H9 (cell line): Measurements from ENCODE around the gene KRTAP5-1. TPM values are rescaled to one million over a fixed set of nuclear protein-coding genes. Genes with fewer than 3 reads are reported as not detected.

Experiments
- DNase-seq: peaks from one replicate; pipeline ENCODE4 v3.0.0-alpha.2; 2017
- H2AFZ ChIP-seq: one replicate; pipeline ENCODE4 v1.6.1; 2013; ENCODE audit warnings: mild to moderate bottlenecking, low read length, control low read depth, moderate library complexity
- H2AK5ac ChIP-seq: 2 replicates; pipeline ENCODE4 v1.6.1; 2013; ENCODE audit warnings: low read length, control low read depth, mixed read lengths; ENCODE audit not compliant: insufficient read length
- H2BK120ac ChIP-seq: one replicate; pipeline ENCODE4 v1.6.1; 2013; ENCODE audit warnings: low read depth, mild to moderate bottlenecking, low read length, control low read depth, inconsistent platforms; ENCODE audit not compliant: poor library complexity, severe bottlenecking
- H2BK12ac ChIP-seq: 2 replicates; pipeline ENCODE4 v1.6.1; 2013; ENCODE audit warnings: low read length, control low read depth, mixed read lengths, low read depth; ENCODE audit not compliant: insufficient read length
- H2BK15ac ChIP-seq: 2 replicates; pipeline ENCODE4 v1.6.1; 2013; ENCODE audit warnings: low read depth, low read length, control low read depth
- H2BK20ac ChIP-seq: one replicate; pipeline ENCODE4 v1.6.1; 2013; ENCODE audit warnings: low read depth, mild to moderate bottlenecking, low read length, control low read depth, inconsistent platforms; ENCODE audit not compliant: poor library complexity, severe bottlenecking
- H2BK5ac ChIP-seq: 2 replicates; pipeline ENCODE4 v1.6.1; 2013; ENCODE audit warnings: low read length, control low read depth, mixed read lengths; ENCODE audit not compliant: insufficient read length
- H3K14ac ChIP-seq: 2 replicates; pipeline ENCODE4 v1.6.1; 2013; ENCODE audit warnings: low read length, control low read depth; ENCODE audit not compliant: insufficient read depth
- H3K18ac ChIP-seq: 2 replicates; pipeline ENCODE4 v1.6.1; 2013; ENCODE audit warnings: low read depth, mild to moderate bottlenecking, mixed read lengths, low read length, control low read depth; ENCODE audit not compliant: insufficient read length
- H3K23ac ChIP-seq: 2 replicates; pipeline ENCODE4 v1.6.1; 2013; ENCODE audit warnings: low read length, control low read depth, mixed read lengths, low read depth; ENCODE audit not compliant: insufficient read length
- H3K23me2 ChIP-seq: 2 replicates; pipeline ENCODE4 v1.6.1; 2013; ENCODE audit warnings: low read depth, mild to moderate bottlenecking, mixed read lengths, low read length, control low read depth; ENCODE audit not compliant: insufficient read length, poor library complexity, severe bottlenecking
- H3K27ac ChIP-seq: 2 replicates; pipeline ENCODE4 v1.5.1; 2013; ENCODE audit warnings: low read length, control low read depth, mixed read lengths, low read depth; ENCODE audit not compliant: insufficient read length
- H3K27me3 ChIP-seq: 2 replicates; pipeline ENCODE4 v1.6.1; 2013; ENCODE audit warnings: low read length, control low read depth, inconsistent platforms; ENCODE audit not compliant: insufficient read depth
- H3K4ac ChIP-seq: 2 replicates; pipeline ENCODE4 v1.6.1; 2013; ENCODE audit warnings: low read depth, mild to moderate bottlenecking, control low read depth, inconsistent platforms, low read length, moderate library complexity
- H3K4me1 ChIP-seq: 2 replicates; pipeline ENCODE4 v1.6.1; 2013; ENCODE audit warnings: low read length, control low read depth, inconsistent platforms; ENCODE audit not compliant: insufficient read depth
- H3K4me2 ChIP-seq: 2 replicates; pipeline ENCODE4 v1.6.1; 2013; ENCODE audit warnings: low read length, control low read depth, mixed read lengths; ENCODE audit not compliant: insufficient read length, insufficient read depth
- H3K56ac ChIP-seq: 2 replicates; pipeline ENCODE4 v1.6.1; 2013; ENCODE audit warnings: low read depth, mild to moderate bottlenecking, mixed read lengths, low read length, control low read depth; ENCODE audit not compliant: insufficient read length
- H3K79me1 ChIP-seq: 2 replicates; pipeline ENCODE4 v1.6.1; 2013; ENCODE audit warnings: low read depth, mild to moderate bottlenecking, moderate library complexity, low read length, control low read depth, inconsistent platforms; ENCODE audit not compliant: insufficient read depth, poor library complexity, severe bottlenecking
- H3K79me2 ChIP-seq: 2 replicates; pipeline ENCODE4 v1.6.1; 2013; ENCODE audit warnings: low read length, control low read depth, inconsistent platforms; ENCODE audit not compliant: insufficient read depth
- H3K9ac ChIP-seq: 2 replicates; pipeline ENCODE4 v1.6.1; 2013; ENCODE audit warnings: low read length, control low read depth, mixed read lengths; ENCODE audit not compliant: insufficient read length; ENCODE audit errors: extremely low read depth
- H3K9me3 ChIP-seq: one replicate; pipeline ENCODE4 v1.6.1; 2013; ENCODE audit warnings: low read depth, low read length, inconsistent platforms; ENCODE audit not compliant: control insufficient read depth
- H3T11ph ChIP-seq: one replicate; pipeline ENCODE4 v1.6.1; 2013; ENCODE audit warnings: mild to moderate bottlenecking, low read length, control low read depth, inconsistent platforms
- H4K20me1 ChIP-seq: one replicate; pipeline ENCODE4 v1.6.1; 2013; ENCODE audit not compliant: control insufficient read depth, insufficient read length, insufficient read depth
- H4K5ac ChIP-seq: 2 replicates; pipeline ENCODE4 v1.6.1; 2013; ENCODE audit warnings: low read depth, mild to moderate bottlenecking, mixed read lengths, low read length, control low read depth; ENCODE audit not compliant: insufficient read length
- H4K8ac ChIP-seq: replicated peaks from 2 replicates; pipeline ENCODE4 v1.6.1; 2013; ENCODE audit warnings: low read length, control low read depth, mixed read lengths, low read depth; ENCODE audit not compliant: insufficient read length
- H4K91ac ChIP-seq: 2 replicates; pipeline ENCODE4 v1.6.1; 2013; ENCODE audit warnings: low read depth, mild to moderate bottlenecking, moderate library complexity, mixed read lengths, low read length, control low read depth; ENCODE audit not compliant: insufficient read length
- H3K27ac Mint-ChIP-seq, 3 experiments: 2 replicates in 2 of 3; 3 replicates in 1 of 3; pipeline ENCODE4 v1.8.0; 2020 to 2021; ENCODE audit warnings: mixed read lengths in 3 of 3, mild to moderate bottlenecking in 1 of 3, moderate library complexity in 1 of 3
- H3K27me3 Mint-ChIP-seq: 2 replicates; pipeline ENCODE4 v1.8.0; 2021; ENCODE audit warnings: low read depth, mild to moderate bottlenecking, moderate library complexity, mixed read lengths
- H3K36me3 Mint-ChIP-seq, 3 experiments: 2 replicates in 2 of 3; 3 replicates in 1 of 3; pipeline ENCODE4 v1.8.0; 2020 to 2021; ENCODE audit warnings: low read depth in 3 of 3, mixed read lengths in 3 of 3; ENCODE audit not compliant: insufficient read depth in 1 of 3
- H3K4me1 Mint-ChIP-seq, 2 experiments: 2 replicates each; pipeline ENCODE4 v1.8.0; 2020; ENCODE audit warnings: mixed read lengths in 2 of 2
- H3K4me3 Mint-ChIP-seq, 2 experiments: 2 replicates in 1 of 2; 3 replicates in 1 of 2; pipeline ENCODE4 v1.8.0; 2020 to 2021; ENCODE audit warnings: mild to moderate bottlenecking in 2 of 2, mixed read lengths in 2 of 2, moderate library complexity in 1 of 2
- H3K9me3 Mint-ChIP-seq, 2 experiments: 2 replicates in 1 of 2; 3 replicates in 1 of 2; pipeline ENCODE4 v1.8.0; 2020; ENCODE audit warnings: mild to moderate bottlenecking in 2 of 2, mixed read lengths in 2 of 2, moderate library complexity in 1 of 2
- WGBS: extraction: QIAGEN DNeasy Blood & Tissue Kit; methylation state at CpG from one replicate; pipeline ENCODE4 v1.1.7; 2013; ENCODE audit warnings: missing lambda C conversion rate, low lambda C conversion rate, mixed read lengths; ENCODE audit not compliant: insufficient read length; ENCODE audit errors: extremely low coverage; 5-methylcytosine and 5-hydroxymethylcytosine counted together
- total RNA-seq: library from RNA; stranded (reverse); gene quantifications from 2 replicates; pipeline ENCODE4 v1.2.1, GENCODE V29; 2021
- TF ChIP-seq, protein P1 (sequence below): fragments of 200-600 bp; sonication (generic); conservative IDR thresholded peaks from 3 replicates; pipeline ENCODE4 v1.8.0; 2021; ENCODE audit warnings: antibody characterized with exemption, mild to moderate bottlenecking

Gene KRTAP5-1
- total RNA-seq, 1 experiment from 2014 or later, result not detected

DNA sequence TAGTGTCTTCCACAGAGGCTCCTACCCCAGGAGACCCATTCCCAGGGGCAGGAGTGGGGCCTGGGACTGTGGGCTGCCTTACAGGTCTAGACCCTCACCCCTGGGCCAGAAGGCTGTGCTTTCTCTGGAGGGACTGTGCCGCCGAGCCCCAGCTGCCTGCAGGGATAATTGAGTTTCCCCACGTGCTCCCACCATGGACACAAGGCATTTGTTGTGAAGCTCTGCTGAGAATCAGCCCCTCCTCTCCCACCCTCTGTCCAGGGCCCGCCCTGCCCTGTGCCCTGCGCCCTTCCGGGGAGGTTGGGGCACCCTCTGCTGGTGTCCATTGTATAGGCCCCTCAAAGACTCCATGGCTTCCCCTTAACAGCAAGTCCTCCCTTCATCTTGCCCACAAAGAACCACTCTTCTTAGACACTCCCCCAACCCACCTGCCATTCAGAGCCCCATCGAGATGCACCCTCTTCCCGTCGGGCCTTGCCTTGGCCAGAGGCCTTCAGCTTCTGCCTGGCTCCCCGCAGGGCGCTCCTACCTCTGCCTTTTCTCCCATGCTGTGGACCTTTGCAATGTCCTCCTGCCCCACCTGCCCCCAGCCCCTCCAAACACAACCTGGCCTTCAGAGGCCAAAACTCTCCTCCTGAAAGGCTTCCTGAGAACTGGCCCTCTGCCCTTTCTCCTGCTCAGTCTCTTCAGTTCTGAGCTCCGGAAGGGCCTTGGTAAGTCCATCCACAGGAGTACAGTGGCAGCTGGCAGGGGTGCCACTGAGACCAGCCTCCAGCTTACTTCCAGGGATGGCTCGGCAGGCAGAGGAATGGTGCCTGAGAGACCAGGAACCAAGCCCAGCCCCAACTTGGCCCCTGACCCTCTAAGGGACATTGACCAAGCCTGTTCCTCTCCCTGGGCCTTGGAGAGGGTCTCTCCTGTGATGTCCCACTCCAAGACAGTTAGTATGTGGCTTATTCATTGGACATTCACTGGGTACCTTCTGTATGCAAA, 35.4 kb downstream of the KRTAP5-1 start:
- H3K9me3 ChIP-seq, result no peaks in the 10 kb centered on the region
- no peak overlapping the region for H3K4me2 ChIP-seq
- Mint-ChIP-seq H3K4me3 (no peak overlapping the region; a peak in 1 of 5 replicates), H3K27me3 (peaks cover 73% of the 10 kb centered on the region), H3K4me1 (peaks cover 14 to 36% of the 10 kb centered on the region in 2 experiments), H3K9me3 (no peaks in the 10 kb centered on the region), H3K36me3 (no peaks in the 10 kb centered on the region), H3K27ac (no peak overlapping the region)
- H3K79me1 ChIP-seq, result no peaks in the 10 kb centered on the region
- no peaks in the 10 kb centered on the region for H3K4me1 ChIP-seq
- TF ChIP-seq, protein P1, sequence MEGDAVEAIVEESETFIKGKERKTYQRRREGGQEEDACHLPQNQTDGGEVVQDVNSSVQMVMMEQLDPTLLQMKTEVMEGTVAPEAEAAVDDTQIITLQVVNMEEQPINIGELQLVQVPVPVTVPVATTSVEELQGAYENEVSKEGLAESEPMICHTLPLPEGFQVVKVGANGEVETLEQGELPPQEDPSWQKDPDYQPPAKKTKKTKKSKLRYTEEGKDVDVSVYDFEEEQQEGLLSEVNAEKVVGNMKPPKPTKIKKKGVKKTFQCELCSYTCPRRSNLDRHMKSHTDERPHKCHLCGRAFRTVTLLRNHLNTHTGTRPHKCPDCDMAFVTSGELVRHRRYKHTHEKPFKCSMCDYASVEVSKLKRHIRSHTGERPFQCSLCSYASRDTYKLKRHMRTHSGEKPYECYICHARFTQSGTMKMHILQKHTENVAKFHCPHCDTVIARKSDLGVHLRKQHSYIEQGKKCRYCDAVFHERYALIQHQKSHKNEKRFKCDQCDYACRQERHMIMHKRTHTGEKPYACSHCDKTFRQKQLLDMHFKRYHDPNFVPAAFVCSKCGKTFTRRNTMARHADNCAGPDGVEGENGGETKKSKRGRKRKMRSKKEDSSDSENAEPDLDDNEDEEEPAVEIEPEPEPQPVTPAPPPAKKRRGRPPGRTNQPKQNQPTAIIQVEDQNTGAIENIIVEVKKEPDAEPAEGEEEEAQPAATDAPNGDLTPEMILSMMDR, result 0 out of 3 replicates have a peak, but pooled peaks have one; percentile 8
- no peak overlapping the region for H3T11ph ChIP-seq
- H3K18ac ChIP-seq, result no peak overlapping the region
- no peak overlapping the region for H3K9ac ChIP-seq
- H2BK15ac ChIP-seq, result no peak overlapping the region
- no peak overlapping the region for H4K91ac ChIP-seq
- H3K4ac ChIP-seq, result no peak overlapping the region
- no peak overlapping the region for H3K27ac ChIP-seq
- H4K5ac ChIP-seq, result no peak overlapping the region
- H4K20me1 ChIP-seq, result no peaks in the 10 kb centered on the region
- H2AK5ac ChIP-seq, result no peak overlapping the region
- DNase-seq, result no peak
- no peak overlapping the region for H3K14ac ChIP-seq
- no peaks in the 10 kb centered on the region for H3K79me2 ChIP-seq
- H3K23ac ChIP-seq, result no peak overlapping the region
- WGBS, result no CpG with 5 or more reads among the region's 13 CpGs
- H4K8ac ChIP-seq, result no peak overlapping the region
- no peak overlapping the region for H2BK20ac ChIP-seq
- no peak overlapping the region for H2BK5ac ChIP-seq
- H2BK12ac ChIP-seq, result no peak overlapping the region
- H2BK120ac ChIP-seq, result no peak overlapping the region
- no peak overlapping the region for H3K56ac ChIP-seq
- peaks cover 17% of the 10 kb centered on the region for H3K23me2 ChIP-seq
- H2AFZ ChIP-seq, result no peak overlapping the region
- peaks cover 8% of the 10 kb centered on the region; the same call in 1 of the 2 replicates for H3K27me3 ChIP-seq
